ENCODE measurements around the gene SPOCK1.
"Not testable (repeated sequence)": the region's sequence is repeated elsewhere in the genome, so short reads cannot be mapped to it uniquely, and the experiment has no call there.

SPOCK1 gene

DNA sequence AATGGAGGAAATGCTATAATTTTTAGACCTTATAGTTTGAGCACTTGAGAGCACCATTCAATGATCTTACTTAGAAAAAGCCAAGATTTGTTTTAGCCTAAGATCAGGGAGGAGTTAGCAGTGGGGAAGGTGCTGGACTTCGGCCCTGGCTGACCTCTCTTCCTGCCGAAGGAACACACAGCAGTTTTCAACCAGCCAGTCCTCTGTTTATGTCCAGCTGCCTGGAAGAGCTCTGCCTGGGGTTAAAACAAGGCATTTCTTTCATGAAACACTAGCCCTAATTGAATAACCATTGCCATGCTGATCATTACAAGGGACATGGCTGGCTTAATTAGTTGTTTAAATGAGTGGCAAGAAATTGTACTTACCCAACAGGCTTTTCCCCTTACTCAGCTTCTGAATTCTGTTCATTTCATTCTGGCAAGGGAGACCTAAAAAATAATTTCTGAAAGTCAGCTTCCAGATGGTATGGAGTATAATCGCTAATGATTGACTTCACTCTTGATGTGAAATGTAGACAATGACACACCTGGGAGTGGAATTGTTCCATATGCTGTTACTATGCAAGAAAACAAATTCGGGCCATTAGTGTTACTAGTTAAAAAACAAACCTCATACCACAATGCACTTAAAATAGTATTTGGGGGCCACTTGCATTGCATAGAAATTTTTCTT is 514.2 kb downstream of the SPOCK1 start:
- H3K36me3 ChIP-seq = no peaks in the 10 kb centered on the region
- no peak for DNase-seq
- H3K27me3 ChIP-seq = no peaks in the 10 kb centered on the region
- no peaks in the 10 kb centered on the region for H3K9me3 ChIP-seq
- TF ChIP-seq, protein P1, sequence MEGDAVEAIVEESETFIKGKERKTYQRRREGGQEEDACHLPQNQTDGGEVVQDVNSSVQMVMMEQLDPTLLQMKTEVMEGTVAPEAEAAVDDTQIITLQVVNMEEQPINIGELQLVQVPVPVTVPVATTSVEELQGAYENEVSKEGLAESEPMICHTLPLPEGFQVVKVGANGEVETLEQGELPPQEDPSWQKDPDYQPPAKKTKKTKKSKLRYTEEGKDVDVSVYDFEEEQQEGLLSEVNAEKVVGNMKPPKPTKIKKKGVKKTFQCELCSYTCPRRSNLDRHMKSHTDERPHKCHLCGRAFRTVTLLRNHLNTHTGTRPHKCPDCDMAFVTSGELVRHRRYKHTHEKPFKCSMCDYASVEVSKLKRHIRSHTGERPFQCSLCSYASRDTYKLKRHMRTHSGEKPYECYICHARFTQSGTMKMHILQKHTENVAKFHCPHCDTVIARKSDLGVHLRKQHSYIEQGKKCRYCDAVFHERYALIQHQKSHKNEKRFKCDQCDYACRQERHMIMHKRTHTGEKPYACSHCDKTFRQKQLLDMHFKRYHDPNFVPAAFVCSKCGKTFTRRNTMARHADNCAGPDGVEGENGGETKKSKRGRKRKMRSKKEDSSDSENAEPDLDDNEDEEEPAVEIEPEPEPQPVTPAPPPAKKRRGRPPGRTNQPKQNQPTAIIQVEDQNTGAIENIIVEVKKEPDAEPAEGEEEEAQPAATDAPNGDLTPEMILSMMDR (IDR thresholded peaks at IDR 0.05; ENCODE audit: low read depth, low read length) = no peak
- no peaks in the 10 kb centered on the region for H3K4me1 ChIP-seq
- no peak overlapping the region for H3K4me3 ChIP-seq (ENCODE audit: low read depth, low read length)

DNA sequence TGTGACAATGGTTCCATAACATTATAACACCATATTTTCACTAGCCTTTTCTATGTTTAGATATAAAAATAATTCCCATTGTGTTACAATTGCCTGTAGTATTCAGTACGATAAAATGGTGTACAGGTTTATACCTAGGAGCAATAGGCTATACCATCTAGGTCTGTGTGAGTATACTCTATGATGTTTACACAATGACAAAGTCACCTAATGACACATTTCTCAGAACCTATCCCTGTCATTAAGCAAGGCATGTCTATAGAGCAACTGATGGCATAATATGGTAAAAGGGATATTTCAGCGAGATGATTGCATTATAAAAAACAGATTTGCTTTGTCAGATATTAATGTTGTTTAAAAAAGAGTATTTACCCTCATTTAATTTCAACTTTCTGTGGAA is 517.2 kb downstream of the SPOCK1 start:
- no peaks in the 10 kb centered on the region for H3K27me3 ChIP-seq
- no peaks in the 10 kb centered on the region for H3K36me3 ChIP-seq
- no peaks in the 10 kb centered on the region for H3K9me3 ChIP-seq
- no peak for DNase-seq
- H3K4me3 ChIP-seq (ENCODE audit: low read depth, low read length) = no peak overlapping the region
- TF ChIP-seq, protein P1 (IDR thresholded peaks at IDR 0.05; ENCODE audit: low read depth, low read length) = no peak
- no peaks in the 10 kb centered on the region for H3K4me1 ChIP-seq

- TF ChIP-seq, protein P1 (IDR thresholded peaks at IDR 0.05; ENCODE audit: low read depth, low read length) = no peak
- Histone ChIP-seq H3K36me3 (no peaks in the 10 kb centered on the region), H3K4me1 (no peaks in the 10 kb centered on the region), H3K9me3 (no peaks in the 10 kb centered on the region), H3K27me3 (no peaks in the 10 kb centered on the region), H3K4me3 (ENCODE audit: low read depth, low read length) (no peak overlapping the region)
- no peak for DNase-seq
These were observed 520.0 kb downstream of the SPOCK1 start for GRCh38 chr5:136979131-136979530.

- no peaks in the 10 kb centered on the region for H3K27me3 ChIP-seq
- no peaks in the 10 kb centered on the region for H3K9me3 ChIP-seq
- no peak overlapping the region for H3K4me3 ChIP-seq (ENCODE audit: low read depth, low read length)
- TF ChIP-seq, protein P1 (IDR thresholded peaks at IDR 0.05; ENCODE audit: low read depth, low read length) = no peak
- no peak for DNase-seq
- H3K36me3 ChIP-seq = no peaks in the 10 kb centered on the region
- no peaks in the 10 kb centered on the region for H3K4me1 ChIP-seq
These were observed 535.6 kb downstream of the SPOCK1 start for GRCh38 chr5:136963504-136963903.

- no peaks in the 10 kb centered on the region for H3K27me3 ChIP-seq
- no peak overlapping the region for H3K4me3 ChIP-seq (ENCODE audit: low read depth, low read length)
- DNase-seq = no peak
- no peaks in the 10 kb centered on the region for H3K4me1 ChIP-seq
- TF ChIP-seq, protein P1 (IDR thresholded peaks at IDR 0.05; ENCODE audit: low read depth, low read length) = no peak
- no peaks in the 10 kb centered on the region for H3K36me3 ChIP-seq
- no peaks in the 10 kb centered on the region for H3K9me3 ChIP-seq
These were observed 541.7 kb downstream of the SPOCK1 start for GRCh38 chr5:136957428-136957827.

- not testable (repeated sequence) for H3K27me3 ChIP-seq; DNase-seq; H3K36me3 ChIP-seq; H3K9me3 ChIP-seq; H3K4me3 ChIP-seq (ENCODE audit: low read depth, low read length); H3K4me1 ChIP-seq
These were observed 545.0 kb downstream of the SPOCK1 start for GRCh38 chr5:136954142-136954541.

DNA sequence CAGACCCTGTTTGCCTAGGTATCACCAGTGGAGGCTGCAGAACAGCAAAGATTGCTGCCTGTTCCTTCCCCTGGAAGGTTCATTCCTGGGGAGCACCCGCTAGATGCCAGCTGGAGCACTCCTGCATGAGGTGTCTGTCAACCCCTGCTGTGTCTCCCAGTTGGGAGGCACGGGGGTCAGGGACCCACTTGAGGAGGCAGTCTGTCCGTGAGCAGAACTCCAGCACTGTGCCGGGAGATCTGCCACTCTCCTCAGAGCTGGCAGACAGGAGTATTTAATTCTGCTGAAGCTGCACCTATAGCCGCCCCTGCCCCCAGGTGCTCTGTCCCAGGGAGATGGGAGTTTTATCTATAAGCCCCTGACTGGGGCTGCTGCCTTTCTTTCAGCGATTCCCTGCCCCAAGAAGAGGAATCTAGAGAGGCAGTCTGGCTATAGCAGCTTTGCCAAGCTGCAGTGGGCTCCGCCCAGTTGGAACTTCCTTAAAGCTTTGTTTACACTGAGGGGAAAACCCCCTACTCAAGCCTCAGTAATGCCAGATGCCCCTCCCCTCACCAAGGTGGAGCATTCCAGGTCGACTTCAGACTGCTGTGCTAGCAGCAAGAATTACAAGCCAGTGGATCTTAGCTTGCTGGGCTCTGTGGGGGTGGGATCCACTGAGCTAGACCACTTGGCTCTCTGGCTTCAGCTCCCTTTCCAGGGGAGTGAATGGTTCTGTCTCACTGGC is 545.6 kb downstream of the SPOCK1 start:
- not testable (repeated sequence) for H3K4me1 ChIP-seq; H3K9me3 ChIP-seq; H3K36me3 ChIP-seq; DNase-seq; H3K27me3 ChIP-seq; H3K4me3 ChIP-seq (ENCODE audit: low read depth, low read length)

Measured in BE2C (cell line).